ENCODE results near the gene GAS7.

GAS7 gene

DNA sequence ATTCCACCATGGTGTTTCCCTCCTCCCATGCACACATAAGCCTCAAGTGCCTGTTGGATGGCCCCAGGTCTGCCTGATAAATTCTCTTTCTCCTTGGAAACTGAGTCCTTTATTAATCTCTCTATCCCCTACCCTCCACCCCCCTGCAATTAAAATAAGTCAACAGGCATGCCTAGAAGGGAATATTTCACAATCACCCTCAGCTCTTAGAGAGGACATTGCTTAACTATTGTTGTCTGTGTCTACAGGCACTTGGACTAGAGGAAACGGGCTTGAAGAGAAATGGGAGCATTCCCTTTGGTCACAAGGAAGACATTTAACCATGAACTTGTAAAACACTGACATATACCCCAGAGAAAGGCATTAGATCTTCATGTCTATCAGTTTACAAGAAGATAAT, 332.8 kb downstream of the GAS7 start:
- TF ChIP-seq CTCF (IDR thresholded peaks at IDR 0.05; ENCODE audit: low read depth, low read length), result no peak
- H3K4me3 ChIP-seq (replicated peaks in 1 of 2; ENCODE audit: low read depth in 2 of 2, low read length in 2 of 2), result no peak overlapping the region
- peak in 1 of 2 donors; percentile 41 for DNase-seq (ENCODE audit: low read depth in 2 of 2)

GRCh38 chr17:9862949-9863348, 335.5 kb downstream of the GAS7 start:
- no peak overlapping the region for H3K4me3 ChIP-seq (replicated peaks in 1 of 2; ENCODE audit: low read depth in 2 of 2, low read length in 2 of 2)
- TF ChIP-seq CTCF (IDR thresholded peaks at IDR 0.05; ENCODE audit: low read depth, low read length), result no peak
- DNase-seq (ENCODE audit: low read depth in 2 of 2), result no peak

GRCh38 chr17:9862220-9862619, 336.2 kb downstream of the GAS7 start:
- no peak for TF ChIP-seq CTCF (IDR thresholded peaks at IDR 0.05; ENCODE audit: low read depth, low read length)
- no peak overlapping the region for H3K4me3 ChIP-seq (replicated peaks in 1 of 2; ENCODE audit: low read depth in 2 of 2, low read length in 2 of 2)
- DNase-seq (ENCODE audit: low read depth in 2 of 2), result peak in 1 of 2 donors; percentile 17

GRCh38 chr17:9860851-9861250, 337.6 kb downstream of the GAS7 start:
- no peak overlapping the region for H3K4me3 ChIP-seq (replicated peaks in 1 of 2; ENCODE audit: low read depth in 2 of 2, low read length in 2 of 2)
- TF ChIP-seq CTCF (IDR thresholded peaks at IDR 0.05; ENCODE audit: low read depth, low read length), result no peak
- DNase-seq (ENCODE audit: low read depth in 2 of 2), result no peak
